ENCODE measurements around the gene PHF19. TPM values are rescaled to one million over a fixed set of nuclear protein-coding genes. Genes with fewer than 3 reads are reported as not detected.

Gene PHF19
- total RNA-seq, 1 donor from 2014 or later: 24.4 TPM

DNA sequence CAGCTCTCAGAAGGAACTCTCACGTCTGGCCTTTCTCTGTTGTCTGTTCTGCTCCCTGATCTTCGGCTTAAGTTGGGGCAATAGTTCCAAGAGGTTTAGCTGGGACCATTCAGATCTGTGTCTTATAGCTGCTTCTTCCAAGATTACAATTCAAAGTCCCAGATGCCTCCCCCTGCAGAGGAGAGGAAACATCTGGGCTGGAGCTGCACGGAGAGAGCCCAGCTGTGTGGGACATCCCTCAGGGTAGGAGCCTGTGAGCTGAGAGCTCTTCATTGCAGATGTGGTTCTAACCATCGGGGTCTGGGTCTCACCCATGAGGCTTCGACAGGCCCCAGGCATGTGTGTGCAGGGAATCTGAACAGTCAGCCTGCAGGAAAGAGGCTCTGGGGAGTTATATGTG, 9.0 kb upstream of the PHF19 start:
- Histone ChIP-seq H3K4me3 (no peak overlapping the region), H3K9me3 (no peaks in the 10 kb centered on the region), H3K36me3 (no peaks in the 10 kb centered on the region), H3K27me3 (ENCODE audit: low read depth) (no peaks in the 10 kb centered on the region), H3K27ac (peak overlapping the region; percentile 34), H3K4me1 (peaks cover 17% of the 10 kb centered on the region)
- peak; percentile 54 to 65 for ATAC-seq
- no peak for DNase-seq
- intact Hi-C loops (cut with DNase I): no loop called here
- TF ChIP-seq, protein P1, sequence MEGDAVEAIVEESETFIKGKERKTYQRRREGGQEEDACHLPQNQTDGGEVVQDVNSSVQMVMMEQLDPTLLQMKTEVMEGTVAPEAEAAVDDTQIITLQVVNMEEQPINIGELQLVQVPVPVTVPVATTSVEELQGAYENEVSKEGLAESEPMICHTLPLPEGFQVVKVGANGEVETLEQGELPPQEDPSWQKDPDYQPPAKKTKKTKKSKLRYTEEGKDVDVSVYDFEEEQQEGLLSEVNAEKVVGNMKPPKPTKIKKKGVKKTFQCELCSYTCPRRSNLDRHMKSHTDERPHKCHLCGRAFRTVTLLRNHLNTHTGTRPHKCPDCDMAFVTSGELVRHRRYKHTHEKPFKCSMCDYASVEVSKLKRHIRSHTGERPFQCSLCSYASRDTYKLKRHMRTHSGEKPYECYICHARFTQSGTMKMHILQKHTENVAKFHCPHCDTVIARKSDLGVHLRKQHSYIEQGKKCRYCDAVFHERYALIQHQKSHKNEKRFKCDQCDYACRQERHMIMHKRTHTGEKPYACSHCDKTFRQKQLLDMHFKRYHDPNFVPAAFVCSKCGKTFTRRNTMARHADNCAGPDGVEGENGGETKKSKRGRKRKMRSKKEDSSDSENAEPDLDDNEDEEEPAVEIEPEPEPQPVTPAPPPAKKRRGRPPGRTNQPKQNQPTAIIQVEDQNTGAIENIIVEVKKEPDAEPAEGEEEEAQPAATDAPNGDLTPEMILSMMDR (IDR thresholded peaks at IDR 0.05): no peak

DNA sequence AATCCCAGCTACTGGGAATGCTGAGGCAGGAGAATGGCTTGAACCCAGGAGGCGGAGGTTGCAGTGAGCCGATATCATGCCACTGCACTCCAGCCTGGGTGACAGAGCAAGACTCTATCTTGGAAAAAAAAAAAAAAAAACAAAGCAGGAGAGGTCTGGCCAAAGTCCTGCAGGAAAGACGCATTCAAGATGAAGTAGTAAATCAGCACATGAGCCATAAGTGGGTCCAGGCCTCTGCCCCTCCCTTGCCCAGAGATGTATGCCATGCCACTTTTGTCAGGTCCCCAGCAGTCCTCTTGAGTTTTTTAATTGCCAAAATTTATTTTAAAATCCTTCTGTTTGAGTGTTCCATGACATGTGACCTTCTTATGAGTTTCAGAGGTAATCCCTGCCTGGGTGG, 8.5 kb upstream of the PHF19 start:
- intact Hi-C loops (cut with DNase I): no loop called here
- DNase-seq (no peak), ATAC-seq (no peak)
- Histone ChIP-seq H3K9me3 (no peaks in the 10 kb centered on the region), H3K36me3 (no peaks in the 10 kb centered on the region), H3K27ac (no peak overlapping the region), H3K4me3 (no peak overlapping the region), H3K4me1 (peaks cover 17% of the 10 kb centered on the region), H3K27me3 (ENCODE audit: low read depth) (no peaks in the 10 kb centered on the region)
- TF ChIP-seq, protein P1 (IDR thresholded peaks at IDR 0.05): no peak

DNA sequence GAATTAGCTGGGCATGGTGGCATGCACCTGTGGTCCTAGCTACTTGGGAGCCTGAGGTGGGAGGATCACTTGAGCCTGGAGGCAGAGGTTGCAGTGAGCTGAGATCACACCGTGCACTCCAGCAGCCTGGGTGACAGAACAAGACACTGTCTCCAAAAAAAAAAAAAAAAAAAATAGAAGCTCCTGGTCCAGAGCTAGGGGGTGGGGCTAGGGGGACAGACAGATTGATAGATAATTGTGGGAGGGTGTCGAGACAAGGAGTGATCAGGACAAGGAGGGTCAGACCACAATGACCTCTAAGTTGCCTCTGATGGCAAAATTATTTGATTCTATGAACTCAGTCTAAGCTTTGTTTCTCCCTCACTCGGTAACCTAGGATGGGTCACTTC, 6.6 kb upstream of the PHF19 start:
- H3K36me3 ChIP-seq: no peaks in the 10 kb centered on the region
- H3K4me1 ChIP-seq: peaks cover 14% of the 10 kb centered on the region
- H3K9me3 ChIP-seq: no peaks in the 10 kb centered on the region
- DNase-seq (no peak), ATAC-seq (no peak)
- no peak overlapping the region for H3K4me3 ChIP-seq
- intact Hi-C loops (cut with DNase I): no loop called here
- TF ChIP-seq, protein P1 (IDR thresholded peaks at IDR 0.05): no peak
- no peak overlapping the region for H3K27ac ChIP-seq
- H3K27me3 ChIP-seq (ENCODE audit: low read depth): no peaks in the 10 kb centered on the region

DNA sequence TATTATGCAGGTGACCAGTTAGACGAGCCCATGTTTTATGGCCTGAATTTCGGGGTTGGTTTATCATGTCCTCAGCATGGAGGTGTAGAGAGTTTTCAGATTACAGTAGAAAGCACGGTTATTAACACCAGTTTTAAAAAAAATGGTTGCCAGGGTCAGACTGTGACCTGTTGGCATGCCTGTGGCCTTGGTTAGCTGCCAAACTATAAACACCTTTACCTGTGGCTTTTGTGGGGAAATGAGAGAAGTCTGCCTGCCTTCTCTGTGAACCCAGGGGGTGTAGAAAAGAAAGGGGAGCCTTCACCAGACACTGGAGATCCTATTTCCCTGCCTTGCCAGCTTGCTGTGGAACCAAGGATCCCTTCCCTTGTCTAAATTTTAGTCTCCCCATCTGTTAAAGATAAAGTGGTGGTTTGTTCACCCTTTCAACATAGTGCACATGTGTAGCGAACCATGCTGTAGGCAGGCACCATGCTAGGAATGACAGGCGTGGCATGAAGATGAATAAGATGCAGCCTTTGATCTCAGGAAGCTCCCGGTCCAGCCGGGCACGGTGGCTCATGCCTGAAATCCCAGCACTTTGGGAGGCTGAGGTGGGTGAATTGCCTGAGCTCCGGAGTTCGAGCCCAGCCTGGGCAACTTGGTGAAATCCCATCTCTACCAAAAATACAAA, 6.1 kb upstream of the PHF19 start:
- intact Hi-C loops (cut with DNase I): no loop called here
- Histone ChIP-seq H3K27me3 (ENCODE audit: low read depth) (no peaks in the 10 kb centered on the region), H3K4me3 (no peak overlapping the region), H3K36me3 (no peaks in the 10 kb centered on the region), H3K27ac (no peak overlapping the region), H3K9me3 (no peaks in the 10 kb centered on the region), H3K4me1 (peaks cover 14% of the 10 kb centered on the region)
- no peak for ATAC-seq
- DNase-seq: no peak
- TF ChIP-seq, protein P1 (IDR thresholded peaks at IDR 0.05): no peak

DNA sequence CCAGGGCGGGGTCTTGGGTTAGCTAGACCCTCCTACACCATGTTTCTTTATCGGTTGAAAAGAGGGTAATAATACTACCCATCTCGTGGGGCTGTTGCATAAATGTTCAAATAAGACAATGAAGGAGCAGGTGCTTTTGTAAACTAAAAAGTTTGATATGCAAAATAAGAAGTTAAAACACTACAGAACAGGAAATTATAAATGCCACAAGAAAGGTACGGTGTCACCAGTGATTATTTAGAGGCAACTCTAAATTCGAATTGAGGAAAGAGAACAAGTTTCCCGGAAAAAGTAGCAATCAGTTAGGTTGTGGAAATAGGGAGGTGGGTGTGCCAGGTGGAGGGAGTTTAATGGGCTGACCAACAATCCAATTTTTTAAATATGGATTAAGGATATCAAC, 2.5 kb upstream of the PHF19 start:
- intact Hi-C loops (cut with DNase I): no loop called here
- ATAC-seq (no peak), DNase-seq (no peak)
- no peaks in the 10 kb centered on the region for H3K36me3 ChIP-seq
- H3K4me1 ChIP-seq: peaks cover 12% of the 10 kb centered on the region
- TF ChIP-seq, protein P1 (IDR thresholded peaks at IDR 0.05): no peak
- H3K27ac ChIP-seq: no peak overlapping the region
- H3K4me3 ChIP-seq: no peak overlapping the region
- H3K9me3 ChIP-seq: no peaks in the 10 kb centered on the region
- no peaks in the 10 kb centered on the region for H3K27me3 ChIP-seq (ENCODE audit: low read depth)
